ENCODE results near the gene USP10. TPM values are rescaled to one million over a fixed set of nuclear protein-coding genes. Genes with fewer than 3 reads are reported as not detected.

The USP10 gene
- total RNA-seq, 1 donor from 2014 or later = 62.7 TPM

DNA sequence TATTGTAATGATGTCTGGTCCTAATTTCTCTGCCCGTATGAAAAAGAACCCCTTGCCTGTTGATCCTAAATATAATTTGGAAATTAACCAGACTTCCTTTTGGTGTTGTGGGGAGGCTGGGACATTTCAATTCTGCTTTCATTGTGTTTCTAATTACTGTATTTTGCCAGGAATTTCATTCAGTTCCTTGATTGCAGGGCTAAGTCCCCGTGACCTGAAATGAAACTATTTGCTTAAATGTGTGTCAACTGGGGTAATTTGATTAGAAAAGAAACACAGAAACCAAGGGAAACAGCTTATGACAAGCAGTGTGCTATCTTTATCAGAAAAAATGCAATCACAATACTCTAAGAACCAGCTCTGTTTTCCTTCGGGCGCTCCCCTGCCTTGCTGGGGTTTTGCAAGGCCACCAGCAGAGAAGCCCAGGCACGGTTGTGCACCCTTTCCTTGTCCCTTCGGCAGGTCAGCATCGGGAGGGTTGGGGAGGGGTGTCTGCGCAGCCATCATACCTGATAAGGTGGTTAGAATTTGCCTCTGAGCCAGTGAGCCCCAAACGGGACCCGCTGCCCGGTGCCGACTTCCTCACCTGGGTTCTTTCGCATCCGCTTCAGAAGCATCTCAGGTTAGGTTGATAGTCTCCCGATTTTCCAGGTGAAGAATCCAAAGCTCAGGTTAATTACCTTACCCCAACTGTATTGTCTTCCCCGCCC lies 32.0 kb upstream of the USP10 start:
- TF ChIP-seq, protein P1, sequence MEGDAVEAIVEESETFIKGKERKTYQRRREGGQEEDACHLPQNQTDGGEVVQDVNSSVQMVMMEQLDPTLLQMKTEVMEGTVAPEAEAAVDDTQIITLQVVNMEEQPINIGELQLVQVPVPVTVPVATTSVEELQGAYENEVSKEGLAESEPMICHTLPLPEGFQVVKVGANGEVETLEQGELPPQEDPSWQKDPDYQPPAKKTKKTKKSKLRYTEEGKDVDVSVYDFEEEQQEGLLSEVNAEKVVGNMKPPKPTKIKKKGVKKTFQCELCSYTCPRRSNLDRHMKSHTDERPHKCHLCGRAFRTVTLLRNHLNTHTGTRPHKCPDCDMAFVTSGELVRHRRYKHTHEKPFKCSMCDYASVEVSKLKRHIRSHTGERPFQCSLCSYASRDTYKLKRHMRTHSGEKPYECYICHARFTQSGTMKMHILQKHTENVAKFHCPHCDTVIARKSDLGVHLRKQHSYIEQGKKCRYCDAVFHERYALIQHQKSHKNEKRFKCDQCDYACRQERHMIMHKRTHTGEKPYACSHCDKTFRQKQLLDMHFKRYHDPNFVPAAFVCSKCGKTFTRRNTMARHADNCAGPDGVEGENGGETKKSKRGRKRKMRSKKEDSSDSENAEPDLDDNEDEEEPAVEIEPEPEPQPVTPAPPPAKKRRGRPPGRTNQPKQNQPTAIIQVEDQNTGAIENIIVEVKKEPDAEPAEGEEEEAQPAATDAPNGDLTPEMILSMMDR (IDR thresholded peaks at IDR 0.05) = no peak
- H3K27me3 ChIP-seq (ENCODE audit: low read depth) = no peaks in the 10 kb centered on the region
- H3K27ac ChIP-seq = no peak overlapping the region
- H3K36me3 ChIP-seq = peaks cover 42% of the 10 kb centered on the region
- ATAC-seq (no peak), DNase-seq (no peak)
- H3K9me3 ChIP-seq = no peaks in the 10 kb centered on the region
- H3K4me3 ChIP-seq = no peak overlapping the region
- no peaks in the 10 kb centered on the region for H3K4me1 ChIP-seq
- intact Hi-C loops (cut with DNase I) = no loop called here

DNA sequence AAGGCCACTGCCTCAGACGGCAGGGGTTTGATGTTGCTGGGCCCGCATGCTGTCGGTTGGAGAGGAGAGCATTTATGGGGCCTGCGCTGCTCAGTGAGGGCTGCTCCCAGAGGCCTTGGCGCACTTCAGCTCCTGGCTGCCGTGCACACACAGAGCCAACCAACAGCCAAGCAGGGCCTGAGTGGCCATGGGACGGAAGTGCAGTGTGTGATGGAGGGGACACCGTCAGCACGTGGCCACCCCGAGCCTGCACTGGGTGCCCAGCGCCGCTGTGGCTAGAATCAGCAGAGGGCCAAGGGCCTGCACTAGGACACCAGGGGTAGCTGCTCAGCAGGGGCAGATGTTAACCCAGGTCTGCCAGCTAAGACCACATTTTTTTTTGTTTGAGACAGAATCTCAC lies 29.7 kb upstream of the USP10 start:
- peaks cover 19% of the 10 kb centered on the region for H3K36me3 ChIP-seq
- DNase-seq (no peak), ATAC-seq (no peak)
- H3K4me1 ChIP-seq = no peaks in the 10 kb centered on the region
- H3K27me3 ChIP-seq (ENCODE audit: low read depth) = no peaks in the 10 kb centered on the region
- intact Hi-C loops (cut with DNase I) = loop anchor here (10.0 kb wide), 1 partner anchor 55 kb away; no protein-coding TSS in a partner anchor
- no peak overlapping the region for H3K27ac ChIP-seq
- TF ChIP-seq, protein P1 (IDR thresholded peaks at IDR 0.05) = no peak
- no peaks in the 10 kb centered on the region for H3K9me3 ChIP-seq
- no peak overlapping the region for H3K4me3 ChIP-seq

DNA sequence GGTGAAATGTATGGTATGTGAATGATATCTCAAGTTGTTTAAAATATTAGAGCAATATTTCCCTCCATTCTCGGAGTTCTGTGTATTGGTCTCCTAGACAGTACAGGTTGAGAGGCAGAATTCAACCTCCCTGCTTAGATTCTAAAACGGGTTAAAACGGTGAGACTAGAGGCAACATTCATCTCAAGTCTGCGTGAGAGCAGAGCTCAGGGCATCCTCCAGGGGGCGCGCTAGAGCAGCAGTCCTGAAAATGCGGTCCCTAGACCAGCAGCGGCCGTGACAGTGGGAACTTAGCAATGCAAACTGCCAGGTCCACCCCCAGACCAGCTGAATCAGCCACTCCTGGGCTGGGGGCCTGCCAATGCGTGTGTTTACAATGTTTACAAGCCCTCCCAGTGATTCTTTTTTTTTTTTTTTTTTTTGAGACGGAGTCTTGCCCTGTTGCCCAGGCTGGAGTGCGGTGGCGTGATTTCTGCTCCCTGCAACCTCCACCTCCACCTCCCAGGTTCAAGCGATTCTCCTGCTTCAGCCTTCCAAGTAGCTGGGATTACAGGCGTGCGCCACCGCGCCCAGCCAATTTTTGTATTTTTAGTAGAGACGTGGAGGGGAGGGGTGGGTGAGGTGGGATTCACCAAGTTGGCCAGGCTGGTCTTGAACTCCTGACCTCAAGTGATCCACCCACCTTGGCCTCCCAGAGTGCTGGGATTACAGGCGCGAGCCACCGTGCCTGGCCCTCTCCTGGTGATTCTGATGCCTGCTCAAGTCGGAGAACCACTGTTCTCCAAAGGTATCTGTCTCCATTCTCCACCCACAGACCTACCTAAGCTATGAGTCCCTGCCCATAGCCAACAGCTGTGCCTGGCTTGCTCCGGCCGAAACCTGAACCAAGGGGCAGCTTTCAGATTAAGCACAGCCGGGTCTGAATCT lies 27.3 kb upstream of the USP10 start:
- intact Hi-C loops (cut with DNase I) = loop anchor here (10.0 kb wide), 1 partner anchor 52 kb away; no protein-coding TSS in a partner anchor
- H3K27me3 ChIP-seq (ENCODE audit: low read depth) = no peaks in the 10 kb centered on the region
- DNase-seq = peak; percentile 88
- peaks cover 6% of the 10 kb centered on the region for H3K36me3 ChIP-seq
- H3K4me1 ChIP-seq = no peaks in the 10 kb centered on the region
- TF ChIP-seq, protein P1 (IDR thresholded peaks at IDR 0.05) = peak; percentile 93
- peak; percentile 91 to 92 for ATAC-seq
- H3K4me3 ChIP-seq = no peak overlapping the region
- no peak overlapping the region for H3K27ac ChIP-seq
- H3K9me3 ChIP-seq = no peaks in the 10 kb centered on the region

DNA sequence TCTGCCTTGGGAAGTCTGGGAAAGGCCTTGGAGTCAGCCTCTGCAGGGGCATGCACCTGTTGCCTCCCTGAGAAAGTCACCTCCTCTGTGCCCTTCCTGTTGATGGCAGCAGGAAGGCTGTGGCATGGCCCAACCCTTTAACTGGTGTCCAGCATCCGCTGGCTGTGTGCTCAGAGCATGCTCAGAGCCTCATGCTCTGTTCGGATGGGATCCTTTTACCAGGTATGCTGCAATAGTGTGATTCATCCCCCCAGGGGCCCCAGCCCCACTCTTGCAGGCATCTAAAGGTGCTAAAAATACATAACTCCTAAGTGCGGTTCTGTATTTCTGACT lies 26.6 kb upstream of the USP10 start:
- TF ChIP-seq, protein P1 (IDR thresholded peaks at IDR 0.05) = no peak
- Histone ChIP-seq H3K4me3 (no peak overlapping the region), H3K27me3 (ENCODE audit: low read depth) (peaks cover under 1% of the 10 kb centered on the region), H3K27ac (no peak overlapping the region), H3K36me3 (peaks cover under 1% of the 10 kb centered on the region), H3K9me3 (no peaks in the 10 kb centered on the region), H3K4me1 (no peaks in the 10 kb centered on the region)
- ATAC-seq = no peak
- no peak for DNase-seq
- intact Hi-C loops (cut with DNase I) = loop anchor here (10.0 kb wide), 1 partner anchor 52 kb away; no protein-coding TSS in a partner anchor

DNA sequence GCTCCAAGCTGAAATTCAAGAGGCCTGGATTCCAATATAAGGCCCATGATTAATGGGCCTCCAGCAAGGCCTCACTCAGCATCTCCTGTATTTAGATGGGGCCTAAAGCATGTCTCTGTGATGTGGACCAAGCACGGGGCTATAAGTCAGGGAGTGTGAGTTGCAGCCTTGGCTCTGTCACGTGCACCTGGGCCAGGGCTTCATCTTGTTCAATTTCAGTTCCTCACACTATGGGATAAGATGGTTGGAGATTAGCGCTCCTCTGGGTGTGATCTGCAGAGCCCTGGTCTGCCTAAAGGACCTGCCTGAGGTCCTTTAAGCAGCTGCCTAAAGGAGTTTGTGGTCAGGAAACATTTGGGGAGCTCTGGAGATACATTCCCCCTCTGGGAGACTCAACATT lies 26.2 kb upstream of the USP10 start:
- H3K27me3 ChIP-seq (ENCODE audit: low read depth) = peaks cover 5% of the 10 kb centered on the region
- no peak for ATAC-seq
- H3K36me3 ChIP-seq = no peaks in the 10 kb centered on the region
- intact Hi-C loops (cut with DNase I) = loop anchor here (10.0 kb wide), 1 partner anchor 51 kb away; no protein-coding TSS in a partner anchor
- no peaks in the 10 kb centered on the region for H3K4me1 ChIP-seq
- TF ChIP-seq, protein P1 (IDR thresholded peaks at IDR 0.05) = no peak
- DNase-seq = no peak
- no peaks in the 10 kb centered on the region for H3K9me3 ChIP-seq
- no peak overlapping the region for H3K4me3 ChIP-seq
- H3K27ac ChIP-seq = no peak overlapping the region
